AG10803 (cell line): Measurements from ENCODE around the gene ESM1.

Source experiments
- DNase-seq: peaks from one replicate; pipeline ENCODE4 v3.0.0; 2010; ENCODE audit warnings: low read depth
- H3K4me3 ChIP-seq: 2 replicates; pipeline ENCODE4 v1.5.1; 2011; ENCODE audit warnings: mild to moderate bottlenecking, low read length, control low read depth
- TF ChIP-seq, protein P1 (sequence below): conservative IDR thresholded peaks from 2 replicates; pipeline ENCODE4 v1.5.1; 2011; ENCODE audit warnings: mild to moderate bottlenecking, low read length, control low read depth, inconsistent platforms

Gene ESM1

DNA sequence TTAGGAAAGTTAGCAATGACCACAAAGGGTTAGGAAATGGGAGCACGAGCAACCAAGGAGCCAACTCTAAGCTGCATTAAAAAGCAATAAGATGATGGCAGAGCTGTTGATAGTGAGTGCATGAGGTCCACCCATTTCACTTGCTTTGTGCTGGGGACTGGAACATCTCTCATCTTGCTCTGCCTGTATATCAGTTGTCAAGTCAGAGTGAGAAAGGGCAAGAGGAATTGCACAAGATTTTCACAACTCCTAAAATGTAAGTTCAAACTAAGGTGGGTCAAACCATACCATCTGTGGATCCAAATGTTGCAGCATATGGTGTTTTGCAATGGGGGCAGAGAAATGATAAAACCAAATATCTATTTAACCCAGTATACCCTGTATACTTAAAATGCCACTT lies 2.8 kb upstream of the ESM1 start:
- DNase-seq = no peak
- TF ChIP-seq, protein P1, sequence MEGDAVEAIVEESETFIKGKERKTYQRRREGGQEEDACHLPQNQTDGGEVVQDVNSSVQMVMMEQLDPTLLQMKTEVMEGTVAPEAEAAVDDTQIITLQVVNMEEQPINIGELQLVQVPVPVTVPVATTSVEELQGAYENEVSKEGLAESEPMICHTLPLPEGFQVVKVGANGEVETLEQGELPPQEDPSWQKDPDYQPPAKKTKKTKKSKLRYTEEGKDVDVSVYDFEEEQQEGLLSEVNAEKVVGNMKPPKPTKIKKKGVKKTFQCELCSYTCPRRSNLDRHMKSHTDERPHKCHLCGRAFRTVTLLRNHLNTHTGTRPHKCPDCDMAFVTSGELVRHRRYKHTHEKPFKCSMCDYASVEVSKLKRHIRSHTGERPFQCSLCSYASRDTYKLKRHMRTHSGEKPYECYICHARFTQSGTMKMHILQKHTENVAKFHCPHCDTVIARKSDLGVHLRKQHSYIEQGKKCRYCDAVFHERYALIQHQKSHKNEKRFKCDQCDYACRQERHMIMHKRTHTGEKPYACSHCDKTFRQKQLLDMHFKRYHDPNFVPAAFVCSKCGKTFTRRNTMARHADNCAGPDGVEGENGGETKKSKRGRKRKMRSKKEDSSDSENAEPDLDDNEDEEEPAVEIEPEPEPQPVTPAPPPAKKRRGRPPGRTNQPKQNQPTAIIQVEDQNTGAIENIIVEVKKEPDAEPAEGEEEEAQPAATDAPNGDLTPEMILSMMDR = no peak
- H3K4me3 ChIP-seq = no peak overlapping the region

DNA sequence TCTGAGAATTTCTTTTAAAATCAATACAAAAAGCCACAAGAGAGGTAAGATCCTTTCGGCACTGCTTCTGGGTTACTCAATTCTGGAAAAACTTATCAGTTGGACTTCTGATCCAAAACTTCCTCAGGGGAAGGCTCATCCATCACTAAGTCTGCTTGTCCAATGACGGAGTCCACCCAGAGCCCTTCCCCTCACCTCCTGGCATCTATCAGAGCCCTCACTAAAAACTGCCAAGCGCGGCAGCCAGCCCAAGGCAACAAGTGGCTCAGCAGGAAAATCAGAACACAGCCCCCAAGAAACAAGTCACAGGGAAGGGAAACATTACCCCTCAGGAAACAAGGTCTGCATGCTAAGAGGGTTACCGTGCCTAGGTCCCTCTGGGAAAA lies 869 bp upstream of the ESM1 start:
- TF ChIP-seq, protein P1 = no peak
- no peak overlapping the region for H3K4me3 ChIP-seq
- no peak for DNase-seq

DNA sequence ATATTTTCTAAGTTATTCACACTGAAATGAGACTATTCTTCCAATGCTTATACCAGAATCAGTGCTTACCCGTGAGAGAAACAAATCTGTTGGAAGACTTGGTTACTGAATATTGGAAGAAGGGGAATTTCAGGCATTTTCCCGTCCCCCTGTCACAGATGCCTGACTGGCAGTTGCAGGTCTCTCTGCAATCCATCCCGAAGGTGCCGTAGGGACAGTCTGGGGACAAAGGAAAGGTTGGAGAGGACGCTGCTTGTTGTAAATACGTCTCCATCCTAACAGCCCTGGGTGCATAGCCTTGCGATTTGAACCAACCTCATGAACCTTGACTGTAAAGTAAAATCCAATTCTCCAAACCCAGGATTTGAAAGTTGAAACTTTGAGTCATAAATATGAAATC lies 3.5 kb downstream of the ESM1 start:
- DNase-seq = no peak
- TF ChIP-seq, protein P1 = no peak

DNA sequence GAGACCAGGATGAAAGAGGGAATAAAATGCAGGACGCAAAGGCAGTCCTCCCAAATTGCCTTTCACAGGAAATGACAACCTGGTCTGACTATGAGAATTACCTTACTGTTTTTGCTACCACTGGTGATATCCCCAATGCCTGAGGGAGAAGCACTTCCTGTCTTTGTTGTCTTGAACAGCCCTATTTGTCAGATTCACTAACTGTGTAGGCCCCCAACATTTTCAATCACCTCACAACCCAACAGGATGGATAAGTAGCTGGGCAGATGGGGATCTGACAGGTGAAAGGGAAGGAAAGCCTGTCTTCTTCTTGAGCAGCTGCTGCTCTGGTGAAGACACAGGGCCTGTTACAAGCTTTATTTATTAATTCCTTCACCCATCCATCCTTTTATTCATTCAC lies 9.7 kb downstream of the ESM1 start:
- TF ChIP-seq, protein P1 = no peak
- H3K4me3 ChIP-seq = no peak overlapping the region
- no peak for DNase-seq

More for the DNA sequence above, 3.5 kb downstream of the ESM1 start:
- no peak overlapping the region for H3K4me3 ChIP-seq

DNA sequence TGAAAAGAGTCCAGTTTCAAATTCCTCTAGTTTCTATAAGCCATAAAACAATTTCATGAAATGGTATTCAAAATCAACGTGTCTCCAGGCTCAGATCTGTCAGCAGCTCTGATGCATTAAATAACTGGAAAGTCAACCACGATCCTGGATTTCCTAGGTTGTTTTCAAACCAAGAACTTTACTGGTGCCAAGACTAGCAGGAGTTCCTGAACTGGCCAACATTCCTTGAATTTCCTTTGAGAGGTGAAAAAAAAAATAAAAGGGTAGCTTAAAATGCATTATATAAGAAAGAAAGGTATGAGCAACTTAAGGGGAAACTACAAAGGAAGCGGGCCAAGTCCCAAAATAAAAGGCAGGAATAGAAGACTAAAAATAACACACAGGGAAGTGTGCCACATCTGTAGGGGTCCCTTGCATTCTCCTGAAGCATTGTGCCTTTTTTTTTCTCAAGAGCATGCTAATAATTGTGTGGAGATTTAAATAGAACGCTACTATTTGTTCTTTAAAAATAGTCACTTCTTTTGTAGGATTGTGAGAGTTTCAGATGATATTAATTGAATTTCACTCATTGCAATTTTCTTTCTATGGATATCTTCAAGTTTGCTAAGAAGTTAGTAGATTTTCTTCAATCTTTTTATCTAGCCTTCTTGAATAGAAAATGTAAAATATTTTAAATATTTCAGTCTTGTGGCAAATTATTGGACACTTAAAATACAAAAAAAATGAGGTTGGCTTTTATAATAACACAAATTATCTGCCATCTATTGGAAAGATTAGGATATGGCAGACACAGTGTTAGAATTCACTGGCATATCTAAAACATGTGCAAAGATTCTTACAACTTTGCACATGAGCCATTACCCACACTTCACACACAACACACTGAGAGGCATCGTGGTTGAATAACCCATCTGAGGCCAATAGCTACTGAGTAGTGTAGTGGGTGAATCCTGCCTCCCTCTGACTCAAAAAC lies 15.3 kb downstream of the ESM1 start:
- H3K4me3 ChIP-seq = no peak overlapping the region
- no peak for DNase-seq
- TF ChIP-seq, protein P1 = no peak

DNA sequence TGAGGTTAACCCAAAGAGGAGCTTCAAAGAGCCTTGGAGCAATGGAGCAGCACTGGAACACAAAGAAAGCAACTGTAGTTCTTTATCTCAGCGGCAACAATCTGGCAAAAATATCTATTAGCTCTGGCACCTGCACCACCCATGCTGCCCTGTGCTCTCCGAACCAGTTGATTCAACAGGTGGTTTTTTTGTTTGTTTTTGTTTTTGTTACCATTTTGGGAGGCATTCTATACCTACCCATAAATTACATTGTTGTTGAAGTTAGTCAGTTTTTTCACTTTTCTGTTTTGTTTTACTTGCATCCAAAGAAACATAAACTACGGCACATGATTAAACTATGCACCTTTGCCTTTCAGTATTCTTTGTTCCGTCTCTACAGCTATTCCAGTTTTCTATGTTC lies 16.2 kb downstream of the ESM1 start:
- no peak for DNase-seq
- H3K4me3 ChIP-seq = no peak overlapping the region
- TF ChIP-seq, protein P1 = no peak

DNA sequence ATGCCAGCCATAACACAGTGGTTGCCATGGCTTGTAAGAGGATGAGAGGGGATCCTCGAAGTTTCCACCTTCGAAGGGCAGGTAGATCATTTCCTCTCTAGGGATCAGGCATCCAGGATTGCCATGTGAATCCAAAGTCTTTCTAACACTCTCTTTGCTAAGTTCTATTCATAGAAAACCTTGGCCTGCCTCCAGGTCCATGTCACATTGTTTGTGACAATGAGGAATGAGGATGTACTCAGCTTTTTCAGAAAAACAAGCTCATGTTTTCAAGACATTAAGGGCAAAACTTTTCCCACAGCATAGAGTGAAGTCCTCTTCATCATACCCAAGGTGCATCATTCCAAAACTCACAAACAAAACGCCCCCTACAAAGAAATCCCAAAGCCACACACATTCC lies 19.6 kb downstream of the ESM1 start:
- no peak for DNase-seq
- TF ChIP-seq, protein P1 = no peak
- no peak overlapping the region for H3K4me3 ChIP-seq
